HUES64 (cell line): ENCODE results near the gene CLDN22.

Source experiments
- H3K27ac ChIP-seq: 2 replicates; pipeline ENCODE4 v1.7.0; 2013; ENCODE audit warnings: low read depth, low read length, inconsistent platforms
- H3K27me3 ChIP-seq: 2 replicates; pipeline ENCODE4 v1.6.1; 2013; ENCODE audit warnings: mild to moderate bottlenecking, low read length; ENCODE audit not compliant: insufficient read depth
- H3K36me3 ChIP-seq: 2 replicates; pipeline ENCODE4 v1.6.1; 2013; ENCODE audit warnings: mild to moderate bottlenecking, low read length; ENCODE audit not compliant: insufficient read depth
- H3K4me1 ChIP-seq: 2 replicates; pipeline ENCODE4 v1.6.1; 2013; ENCODE audit warnings: mild to moderate bottlenecking, low read length, moderate library complexity; ENCODE audit not compliant: insufficient read depth
- H3K4me3 ChIP-seq: 2 replicates; pipeline ENCODE4 v1.5.1; 2013; ENCODE audit warnings: mild to moderate bottlenecking, low read length, moderate library complexity
- H3K9ac ChIP-seq: 2 replicates; pipeline ENCODE4 v1.6.1; 2013; ENCODE audit warnings: mild to moderate bottlenecking, low read depth, low read length
- H3K9me3 ChIP-seq: 2 replicates; pipeline ENCODE4 v1.6.1; 2013; ENCODE audit warnings: low read depth, low read length; ENCODE audit not compliant: insufficient read depth
- WGBS: fragments of 150-250, 120-280 bp; methylation state at CpG from one replicate; pipeline ENCODE4 v1.1.7; 2013; ENCODE audit warnings: missing lambda C conversion rate; 5-methylcytosine and 5-hydroxymethylcytosine counted together

CLDN22 gene

GRCh38 chr4:183344523-183345255 lies 24.6 kb upstream of the CLDN22 start:
- no peak overlapping the region for H3K27ac ChIP-seq
- no peak overlapping the region for H3K4me3 ChIP-seq
- H3K36me3 ChIP-seq: no peaks in the 10 kb centered on the region
- H3K9ac ChIP-seq: no peak overlapping the region
- H3K9me3 ChIP-seq: no peaks in the 10 kb centered on the region
- H3K27me3 ChIP-seq: no peaks in the 10 kb centered on the region
- WGBS: 90% methylated on average over 15 of the region's 15 CpGs
- no peaks in the 10 kb centered on the region for H3K4me1 ChIP-seq

GRCh38 chr4:183343730-183344129 lies 23.7 kb upstream of the CLDN22 start:
- Histone ChIP-seq H3K9me3 (no peaks in the 10 kb centered on the region), H3K27ac (no peak overlapping the region), H3K4me1 (no peaks in the 10 kb centered on the region), H3K9ac (no peak overlapping the region), H3K27me3 (no peaks in the 10 kb centered on the region), H3K36me3 (no peaks in the 10 kb centered on the region), H3K4me3 (no peak overlapping the region)
- 94% methylated on average over 7 of the region's 7 CpGs for WGBS

GRCh38 chr4:183342541-183343533 lies 22.8 kb upstream of the CLDN22 start:
- WGBS: 91% methylated on average over 38 of the region's 40 CpGs
- no peaks in the 10 kb centered on the region for H3K27me3 ChIP-seq
- H3K4me1 ChIP-seq: no peaks in the 10 kb centered on the region
- no peak overlapping the region for H3K9ac ChIP-seq
- no peak overlapping the region for H3K27ac ChIP-seq
- no peak overlapping the region for H3K4me3 ChIP-seq
- no peaks in the 10 kb centered on the region for H3K9me3 ChIP-seq
- H3K36me3 ChIP-seq: no peaks in the 10 kb centered on the region

GRCh38 chr4:183337833-183338232 lies 17.8 kb upstream of the CLDN22 start:
- WGBS: 91% methylated on average over 7 of the region's 7 CpGs
- Histone ChIP-seq H3K27me3 (no peaks in the 10 kb centered on the region), H3K27ac (no peak overlapping the region), H3K4me1 (no peaks in the 10 kb centered on the region), H3K9ac (no peak overlapping the region), H3K9me3 (no peaks in the 10 kb centered on the region), H3K4me3 (no peak overlapping the region), H3K36me3 (no peaks in the 10 kb centered on the region)

GRCh38 chr4:183337349-183337748 lies 17.3 kb upstream of the CLDN22 start:
- Histone ChIP-seq H3K9ac (no peak overlapping the region), H3K27ac (no peak overlapping the region), H3K36me3 (no peaks in the 10 kb centered on the region), H3K4me3 (no peak overlapping the region), H3K4me1 (no peaks in the 10 kb centered on the region), H3K27me3 (no peaks in the 10 kb centered on the region), H3K9me3 (no peaks in the 10 kb centered on the region)
- WGBS: 90% methylated on average over 9 of the region's 9 CpGs

GRCh38 chr4:183335369-183335940 lies 15.4 kb upstream of the CLDN22 start:
- no peak overlapping the region for H3K9ac ChIP-seq
- no peak overlapping the region for H3K4me3 ChIP-seq
- no peaks in the 10 kb centered on the region for H3K27me3 ChIP-seq
- H3K9me3 ChIP-seq: no peaks in the 10 kb centered on the region
- H3K36me3 ChIP-seq: no peaks in the 10 kb centered on the region
- H3K4me1 ChIP-seq: no peaks in the 10 kb centered on the region
- WGBS: 87% methylated on average over 3 of the region's 3 CpGs
- no peak overlapping the region for H3K27ac ChIP-seq

- H3K27me3 ChIP-seq: no peaks in the 10 kb centered on the region
- H3K4me1 ChIP-seq: no peaks in the 10 kb centered on the region
- WGBS: 89% methylated on average over 5 of the region's 6 CpGs
- no peak overlapping the region for H3K4me3 ChIP-seq
- 0 out of 2 replicates have a peak, but pooled peaks cover 4% of the 10 kb centered on the region for H3K9me3 ChIP-seq
- no peak overlapping the region for H3K27ac ChIP-seq
- H3K36me3 ChIP-seq: no peaks in the 10 kb centered on the region
- H3K9ac ChIP-seq: no peak overlapping the region
These were observed 13.9 kb upstream of the CLDN22 start for GRCh38 chr4:183333983-183334382.

GRCh38 chr4:183333202-183333601 lies 13.1 kb upstream of the CLDN22 start:
- H3K9me3 ChIP-seq: 0 out of 2 replicates have a peak, but pooled peaks cover 4% of the 10 kb centered on the region
- no peaks in the 10 kb centered on the region for H3K27me3 ChIP-seq
- H3K27ac ChIP-seq: no peak overlapping the region
- H3K4me3 ChIP-seq: no peak overlapping the region
- H3K36me3 ChIP-seq: no peaks in the 10 kb centered on the region
- no peaks in the 10 kb centered on the region for H3K4me1 ChIP-seq
- H3K9ac ChIP-seq: no peak overlapping the region
- 93% methylated on average over 9 of the region's 9 CpGs for WGBS

- Histone ChIP-seq H3K27ac (no peak overlapping the region), H3K9ac (no peak overlapping the region), H3K4me3 (no peak overlapping the region), H3K27me3 (no peaks in the 10 kb centered on the region), H3K36me3 (no peaks in the 10 kb centered on the region), H3K4me1 (no peaks in the 10 kb centered on the region), H3K9me3 (0 out of 2 replicates have a peak, but pooled peaks cover 4% of the 10 kb centered on the region)
- WGBS: 86% methylated on average over 10 of the region's 11 CpGs
These were observed 12.4 kb upstream of the CLDN22 start for GRCh38 chr4:183332447-183332846.

GRCh38 chr4:183330841-183331240 lies 10.8 kb upstream of the CLDN22 start:
- Histone ChIP-seq H3K9ac (no peak overlapping the region), H3K4me3 (no peak overlapping the region), H3K27me3 (no peaks in the 10 kb centered on the region), H3K9me3 (peaks cover 12% of the 10 kb centered on the region; the same call in 1 of the 2 replicates), H3K27ac (no peak overlapping the region), H3K36me3 (no peaks in the 10 kb centered on the region), H3K4me1 (no peaks in the 10 kb centered on the region)
- WGBS: 87% methylated on average over 2 of the region's 2 CpGs
